ENCODE data around the gene ASXL3.

DNA sequence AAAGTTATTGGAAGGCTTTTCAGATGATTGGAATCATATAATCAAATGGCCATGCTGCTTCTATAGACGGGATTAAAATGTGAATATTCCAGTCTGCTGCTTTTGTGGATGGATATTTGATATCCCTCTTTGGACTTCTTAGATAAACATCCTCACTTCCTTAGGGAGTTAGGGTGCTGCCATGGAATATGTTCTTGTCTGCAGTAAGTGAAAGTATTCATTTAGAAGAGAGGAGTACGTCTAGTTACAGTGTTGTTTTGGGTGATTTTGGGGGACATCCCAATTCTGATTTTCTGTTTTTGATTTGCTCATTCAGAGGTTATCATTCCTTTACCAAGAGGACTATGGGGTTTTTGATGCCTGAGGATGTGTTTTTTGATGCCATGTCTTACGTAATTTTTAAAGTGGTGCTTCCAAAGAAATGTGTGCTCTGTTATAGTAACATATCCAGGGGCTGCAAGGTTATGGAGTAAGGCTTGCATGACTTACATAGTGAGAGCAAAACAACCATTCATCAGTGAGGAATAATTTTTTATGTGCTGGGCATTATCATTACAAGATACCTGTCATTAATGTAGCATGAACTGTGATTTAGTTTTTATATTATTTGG, 33.6 kb downstream of the ASXL3 start:
- TF ChIP-seq, protein P1, sequence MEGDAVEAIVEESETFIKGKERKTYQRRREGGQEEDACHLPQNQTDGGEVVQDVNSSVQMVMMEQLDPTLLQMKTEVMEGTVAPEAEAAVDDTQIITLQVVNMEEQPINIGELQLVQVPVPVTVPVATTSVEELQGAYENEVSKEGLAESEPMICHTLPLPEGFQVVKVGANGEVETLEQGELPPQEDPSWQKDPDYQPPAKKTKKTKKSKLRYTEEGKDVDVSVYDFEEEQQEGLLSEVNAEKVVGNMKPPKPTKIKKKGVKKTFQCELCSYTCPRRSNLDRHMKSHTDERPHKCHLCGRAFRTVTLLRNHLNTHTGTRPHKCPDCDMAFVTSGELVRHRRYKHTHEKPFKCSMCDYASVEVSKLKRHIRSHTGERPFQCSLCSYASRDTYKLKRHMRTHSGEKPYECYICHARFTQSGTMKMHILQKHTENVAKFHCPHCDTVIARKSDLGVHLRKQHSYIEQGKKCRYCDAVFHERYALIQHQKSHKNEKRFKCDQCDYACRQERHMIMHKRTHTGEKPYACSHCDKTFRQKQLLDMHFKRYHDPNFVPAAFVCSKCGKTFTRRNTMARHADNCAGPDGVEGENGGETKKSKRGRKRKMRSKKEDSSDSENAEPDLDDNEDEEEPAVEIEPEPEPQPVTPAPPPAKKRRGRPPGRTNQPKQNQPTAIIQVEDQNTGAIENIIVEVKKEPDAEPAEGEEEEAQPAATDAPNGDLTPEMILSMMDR (IDR thresholded peaks at IDR 0.05): no peak
- TF ChIP-seq POLR2A (IDR thresholded peaks at IDR 0.05): no peak
